K562 (cell line): ENCODE data around the gene ARHGAP15. TPM values are rescaled to one million over a fixed set of nuclear protein-coding genes. Genes with fewer than 3 reads are reported as not detected.

ENCODE experiments used
- ATAC-seq: fragments of 200-7000 bp; cut with Tn5 transposase; 3 replicates; pipeline ENCODE4 v1.9.1; 2020; ENCODE audit warnings: moderate library complexity
- BruUV-seq: library from RNA; stranded (reverse); fragments of 400-500 nt; replicated peaks from 2 replicates; lab custom pipeline; 2021; lab: Mats Ljungman, UMichigan
- CTCF ChIA-PET: fragments of 300-600 bp; formaldehyde crosslinking; extraction: SDS; loops from one replicate; lab custom pipeline; 2021; ENCODE audit warnings: low intra/inter-chr PET ratio; lab: Yijun Ruan, JAX
- POLR2A ChIA-PET: fragments of 300-600, 350-650 bp; sonication (Branson Sonifier 250); formaldehyde crosslinking; extraction: SDS; loops from one replicate; lab custom pipeline; 2021; ENCODE audit warnings: antibody characterized with exemption, inconsistent platforms; lab: Yijun Ruan, JAX
- DNase-seq, 4 experiments: peaks; one replicate each; pipeline versions ENCODE4 v3.0.0 to v3.0.0-alpha.2; 2011 to 2018; ENCODE audit warnings: low spot score in 3 of 4, mixed read lengths in 3 of 4; ENCODE audit errors: extremely low read depth in 1 of 4
- FAIRE-seq: peaks from 2 replicates; lab custom pipeline; 2011; peaks lifted over from hg19 to GRCh38; lab: Jason Lieb, UNC
- H2AFZ ChIP-seq: 2 replicates; pipeline ENCODE4 v1.6.0; 2011; ENCODE audit warnings: low read depth, low read length, control low read depth, inconsistent platforms
- H3K27ac ChIP-seq: fragments of 200-600 bp; 3 replicates; pipeline ENCODE4 v1.8.0; 2011; ENCODE audit warnings: low read depth, mild to moderate bottlenecking, control low read depth, inconsistent platforms, low read length, moderate library complexity, mixed read lengths; ENCODE audit errors: extremely low read depth
- H3K27me3 ChIP-seq, 2 experiments: fragments of 300-600 bp in 1 of 2; 2 replicates in 1 of 2; 3 replicates in 1 of 2; pipeline versions ENCODE4 v1.6.0 to v1.8.0; 2011; ENCODE audit warnings: inconsistent platforms in 2 of 2, low read length in 2 of 2, mild to moderate bottlenecking in 1 of 2, mixed read lengths in 1 of 2, moderate library complexity in 1 of 2; ENCODE audit not compliant: control insufficient read depth in 2 of 2, insufficient read depth in 2 of 2
- H3K36me3 ChIP-seq: fragments of 300-600 bp; 3 replicates; pipeline ENCODE4 v1.8.0; 2011; ENCODE audit warnings: mild to moderate bottlenecking, low read length, inconsistent platforms; ENCODE audit not compliant: control insufficient read depth, insufficient read depth
- H3K4me1 ChIP-seq, 2 experiments: fragments of 200-600 bp in 1 of 2; replicated peaks in 1 of 2; 2 replicates in 1 of 2; 3 replicates in 1 of 2; pipeline versions ENCODE4 v1.5.1 to v1.8.0; 2011; ENCODE audit warnings: inconsistent platforms in 2 of 2, low read length in 2 of 2, mild to moderate bottlenecking in 1 of 2, mixed read lengths in 1 of 2, moderate library complexity in 1 of 2; ENCODE audit not compliant: control insufficient read depth in 2 of 2, insufficient read depth in 2 of 2
- H3K4me2 ChIP-seq: 2 replicates; pipeline ENCODE4 v1.6.1; 2011; ENCODE audit warnings: low read length, control low read depth, inconsistent platforms, mixed read lengths; ENCODE audit not compliant: insufficient read depth
- H3K4me3 ChIP-seq: fragments of 200-600 bp; sonication (generic), shearing (Covaris generic); 2 replicates; pipeline ENCODE4 v1.5.1; 2016; ENCODE audit warnings: control low read depth, inconsistent platforms
- H3K79me2 ChIP-seq: fragments of 200-600 bp; 3 replicates; pipeline ENCODE4 v1.8.0; 2011; ENCODE audit warnings: low read length, inconsistent platforms; ENCODE audit not compliant: control insufficient read depth, insufficient read depth
- H3K9ac ChIP-seq, 2 experiments: 2 replicates each; pipeline versions ENCODE4 v1.6.0 to v1.6.1; 2011; ENCODE audit warnings: low read depth in 2 of 2, low read length in 2 of 2, control low read depth in 1 of 2, inconsistent platforms in 1 of 2, mild to moderate bottlenecking in 1 of 2, mixed read lengths in 1 of 2; ENCODE audit not compliant: insufficient read depth in 1 of 2
- H3K9me1 ChIP-seq: one replicate; pipeline ENCODE4 v1.6.0; 2011; ENCODE audit warnings: inconsistent platforms, mild to moderate bottlenecking, low read length, moderate library complexity; ENCODE audit not compliant: control insufficient read depth, insufficient read depth
- H3K9me3 ChIP-seq: replicated peaks from 2 replicates; pipeline ENCODE4 v1.5.1; 2011; ENCODE audit warnings: low read depth, low read length, inconsistent platforms; ENCODE audit not compliant: control insufficient read depth, insufficient read depth
- H4K20me1 ChIP-seq: replicated peaks from 2 replicates; pipeline ENCODE4 v1.6.1; 2011; ENCODE audit warnings: low read length, inconsistent platforms, mixed read lengths; ENCODE audit not compliant: control insufficient read depth, insufficient read depth
- BCL6 ChIP-seq: fragments of 250-450 bp; sonication (Bioruptor Pico); IDR thresholded peaks from 2 replicates; pipeline ENCODE4 v1.4.0; 2020
- CBX3 ChIP-seq, 2 experiments: IDR thresholded peaks; 1 replicate in 1 of 2; 2 replicates in 1 of 2; pipeline ENCODE4 v1.6.1; 2012; ENCODE audit warnings: inconsistent platforms in 2 of 2, low read length in 2 of 2, borderline replicate concordance in 1 of 2, control low read depth in 1 of 2
- EWSR1 ChIP-seq: fragments of 450-650 bp; IDR thresholded peaks from 2 replicates; pipeline ENCODE4 v1.6.1; 2018; ENCODE audit warnings: borderline replicate concordance, mild to moderate bottlenecking, low read depth, moderate library complexity; ENCODE audit not compliant: partially characterized antibody
- MEF2A ChIP-seq: IDR thresholded peaks from 2 replicates; pipeline ENCODE4 v1.6.1; 2011; ENCODE audit warnings: low read depth, mild to moderate bottlenecking, low read length, moderate library complexity; ENCODE audit not compliant: control insufficient read depth
- NFRKB ChIP-seq: fragments of 450-650 bp; IDR thresholded peaks from 2 replicates; pipeline ENCODE4 v1.6.1; 2016; ENCODE audit warnings: low read depth
- TOE1 ChIP-seq, 2 experiments: fragments of 450-650 bp in 1 of 2; sonication (generic) in 1 of 2; formaldehyde crosslinking in 1 of 2; IDR thresholded peaks; 2 replicates each; pipeline versions ENCODE4 v1.7.1 to v1.8.0; 2016 to 2022; ENCODE audit warnings: borderline replicate concordance in 2 of 2, mild to moderate bottlenecking in 2 of 2, antibody characterized with exemption in 1 of 2, inconsistent platforms in 1 of 2, low read depth in 1 of 2, missing genetic modification reagents in 1 of 2, moderate library complexity in 1 of 2
- ZNF24 ChIP-seq: fragments of 450-650 bp; IDR thresholded peaks from 2 replicates; pipeline ENCODE4 v1.6.1; 2016
- ZNF311 ChIP-seq: fragments of 250-450 bp; sonication (Bioruptor Pico); IDR thresholded peaks from 2 replicates; pipeline ENCODE4 v1.4.0; 2020; ENCODE audit warnings: mild to moderate bottlenecking, moderate library complexity
- ZNF347 ChIP-seq: fragments of 450-650 bp; formaldehyde crosslinking; IDR thresholded peaks from 2 replicates; pipeline ENCODE4 v1.4.0; 2020; ENCODE audit warnings: low read depth, mild to moderate bottlenecking, moderate library complexity
- WGBS: fragments of 100-300 bp; shearing (Covaris generic); methylation state at CpG from one replicate; pipeline ENCODE4 v1.1.6; 2016; ENCODE audit warnings: low coverage, mixed read lengths; ENCODE audit not compliant: insufficient coverage; ENCODE audit errors: missing lambda C conversion rate; 5-methylcytosine and 5-hydroxymethylcytosine counted together
- in situ Hi-C: fragments of 300-500 bp; cut with MboI; formaldehyde crosslinking; loops from 4 replicates; pipeline ENCODE4 v1.15.0; 2018; ENCODE audit warnings: inconsistent platforms, mixed read lengths
- intact Hi-C: fragments of 100-400 bp; cut with micrococcal nuclease; formaldehyde crosslinking; loops from 2 replicates; pipeline ENCODE4 v1.14.2; 2022
- polyA plus RNA-seq, 8 experiments: library from polyadenylated mRNA; depleted of rRNA in 4 of 8; stranded (reverse) in 5 of 8; unstranded in 3 of 8; fragments of >200 nt; fragmentation: Nextera tagmentation in 2 of 8; fragmentation: Illumina TruSeq in 1 of 8; extraction: Ambion mirVana in 2 of 8; extraction: Trizol in 1 of 8; gene quantifications; 2 replicates each; pipeline versions ENCODE4 v1.2.1 to v1.2.3, GENCODE V29; 2011 to 2014; ENCODE audit warnings: inconsistent platforms in 1 of 8, missing spikeins in 1 of 8
- total RNA-seq, 7 experiments: library from RNA; depleted of rRNA in 6 of 7; stranded (reverse); fragments of >200 nt in 6 of 7; fragmentation: Illumina TruSeq in 2 of 7; extraction: Trizol in 2 of 7; gene quantifications; 2 replicates each; pipeline versions ENCODE4 v1.2.1 to v1.2.3, GENCODE V29; 2011 to 2021; ENCODE audit warnings: low replicate concordance in 1 of 7
- TF ChIP-seq, protein P1 (sequence below): IDR thresholded peaks from 3 replicates; pipeline ENCODE4 v1.6.1; 2011; ENCODE audit warnings: borderline replicate concordance, mild to moderate bottlenecking, moderate library complexity; ENCODE audit not compliant: insufficient read length; ENCODE audit errors: extremely low read depth
- TF ChIP-seq, protein P2 (sequence below), 2 experiments: fragments of 450-650 bp; conservative IDR thresholded peaks; 2 replicates each; pipeline ENCODE4 v1.6.1; 2017; ENCODE audit warnings: mild to moderate bottlenecking in 2 of 2, moderate library complexity in 2 of 2
- TF ChIP-seq, protein P3 (sequence below): sonication (generic); formaldehyde crosslinking; IDR thresholded peaks from 2 replicates; pipeline ENCODE4 v1.8.1; 2023; ENCODE audit warnings: missing genetic modification reagents, mild to moderate bottlenecking, borderline replicate concordance

ARHGAP15 gene
- total and polyA plus RNA-seq, 9 of the 15 experiments (the other 6 are each of a cell fraction or from before 2014, with no cell fraction given): 1.5 to 17.9 (median 7.9) TPM

DNA sequence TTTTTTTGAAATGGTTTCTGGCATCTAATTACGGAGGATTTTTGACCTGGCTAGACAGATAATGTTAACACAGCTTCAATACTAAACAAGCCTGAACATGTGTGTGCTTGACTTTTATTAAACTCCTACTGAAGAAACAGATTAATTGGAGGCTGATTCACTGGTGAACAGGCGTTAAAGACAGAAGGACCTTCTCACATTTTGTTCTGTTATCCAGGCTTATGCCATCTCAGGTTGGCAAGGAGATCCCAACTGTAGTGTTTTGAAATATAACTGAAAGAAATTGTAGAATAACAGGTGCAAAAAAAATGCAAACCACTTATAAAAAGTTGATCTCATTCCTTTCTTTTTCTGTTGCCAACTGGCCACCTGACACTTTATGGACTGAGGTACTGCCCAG is 269.6 kb downstream of the ARHGAP15 start:
- Histone ChIP-seq H3K36me3 (no peaks in the 10 kb centered on the region), H3K4me2 (no peak overlapping the region), H2AFZ (no peak overlapping the region), H3K9ac (no peak overlapping the region), H3K27ac (no peak overlapping the region), H3K9me3 (no peaks in the 10 kb centered on the region), H3K27me3 (no peaks in the 10 kb centered on the region), H3K9me1 (no peaks in the 10 kb centered on the region), H3K4me3 (no peak overlapping the region), H3K79me2 (no peaks in the 10 kb centered on the region), H4K20me1 (no peaks in the 10 kb centered on the region), H3K4me1 (no peaks in the 10 kb centered on the region)
- in situ Hi-C loops (no loop called here), intact Hi-C loops (no loop called here)
- WGBS: 8% methylated on average over 2 of the region's 2 CpGs
- DNase-seq (no peak), ATAC-seq (no peak), FAIRE-seq (no peak)
- ChIA-PET POLR2A (interaction anchor here (0.5 kb wide), 1 partner anchor 793 kb away, joined by 3 read pairs; no protein-coding TSS in a partner anchor), CTCF (no interaction called here)
- no TSS peak for BruUV-seq
- TF ChIP-seq ZNF347 (no peak), CBX3 (IDR thresholded peaks at IDR 0.05; ENCODE audit: borderline replicate concordance in 1 of 2, low read length in 2 of 2) (no peak), ZNF311 (no peak), EWSR1 (no peak), ZNF24 (no peak), NFRKB (no peak), BCL6 (CRISPR knock-in tag) (no peak), MEF2A (no peak), TOE1 (IDR thresholded peaks at IDR 0.05; ENCODE audit: borderline replicate concordance) (no peak), TOE1 (CRISPR knock-in tag; IDR thresholded peaks at IDR 0.05; ENCODE audit: borderline replicate concordance, low read depth) (no peak)
- TF ChIP-seq, protein P1, sequence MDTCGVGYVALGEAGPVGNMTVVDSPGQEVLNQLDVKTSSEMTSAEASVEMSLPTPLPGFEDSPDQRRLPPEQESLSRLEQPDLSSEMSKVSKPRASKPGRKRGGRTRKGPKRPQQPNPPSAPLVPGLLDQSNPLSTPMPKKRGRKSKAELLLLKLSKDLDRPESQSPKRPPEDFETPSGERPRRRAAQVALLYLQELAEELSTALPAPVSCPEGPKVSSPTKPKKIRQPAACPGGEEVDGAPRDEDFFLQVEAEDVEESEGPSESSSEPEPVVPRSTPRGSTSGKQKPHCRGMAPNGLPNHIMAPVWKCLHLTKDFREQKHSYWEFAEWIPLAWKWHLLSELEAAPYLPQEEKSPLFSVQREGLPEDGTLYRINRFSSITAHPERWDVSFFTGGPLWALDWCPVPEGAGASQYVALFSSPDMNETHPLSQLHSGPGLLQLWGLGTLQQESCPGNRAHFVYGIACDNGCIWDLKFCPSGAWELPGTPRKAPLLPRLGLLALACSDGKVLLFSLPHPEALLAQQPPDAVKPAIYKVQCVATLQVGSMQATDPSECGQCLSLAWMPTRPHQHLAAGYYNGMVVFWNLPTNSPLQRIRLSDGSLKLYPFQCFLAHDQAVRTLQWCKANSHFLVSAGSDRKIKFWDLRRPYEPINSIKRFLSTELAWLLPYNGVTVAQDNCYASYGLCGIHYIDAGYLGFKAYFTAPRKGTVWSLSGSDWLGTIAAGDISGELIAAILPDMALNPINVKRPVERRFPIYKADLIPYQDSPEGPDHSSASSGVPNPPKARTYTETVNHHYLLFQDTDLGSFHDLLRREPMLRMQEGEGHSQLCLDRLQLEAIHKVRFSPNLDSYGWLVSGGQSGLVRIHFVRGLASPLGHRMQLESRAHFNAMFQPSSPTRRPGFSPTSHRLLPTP: no peak
- TF ChIP-seq, protein P2, sequence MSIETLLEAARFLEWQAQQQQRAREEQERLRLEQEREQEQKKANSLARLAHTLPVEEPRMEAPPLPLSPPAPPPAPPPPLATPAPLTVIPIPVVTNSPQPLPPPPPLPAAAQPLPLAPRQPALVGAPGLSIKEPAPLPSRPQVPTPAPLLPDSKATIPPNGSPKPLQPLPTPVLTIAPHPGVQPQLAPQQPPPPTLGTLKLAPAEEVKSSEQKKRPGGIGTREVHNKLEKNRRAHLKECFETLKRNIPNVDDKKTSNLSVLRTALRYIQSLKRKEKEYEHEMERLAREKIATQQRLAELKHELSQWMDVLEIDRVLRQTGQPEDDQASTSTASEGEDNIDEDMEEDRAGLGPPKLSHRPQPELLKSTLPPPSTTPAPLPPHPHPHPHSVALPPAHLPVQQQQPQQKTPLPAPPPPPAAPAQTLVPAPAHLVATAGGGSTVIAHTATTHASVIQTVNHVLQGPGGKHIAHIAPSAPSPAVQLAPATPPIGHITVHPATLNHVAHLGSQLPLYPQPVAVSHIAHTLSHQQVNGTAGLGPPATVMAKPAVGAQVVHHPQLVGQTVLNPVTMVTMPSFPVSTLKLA (conservative IDR thresholded peaks at IDR 0.05): no peak
- TF ChIP-seq, protein P3, sequence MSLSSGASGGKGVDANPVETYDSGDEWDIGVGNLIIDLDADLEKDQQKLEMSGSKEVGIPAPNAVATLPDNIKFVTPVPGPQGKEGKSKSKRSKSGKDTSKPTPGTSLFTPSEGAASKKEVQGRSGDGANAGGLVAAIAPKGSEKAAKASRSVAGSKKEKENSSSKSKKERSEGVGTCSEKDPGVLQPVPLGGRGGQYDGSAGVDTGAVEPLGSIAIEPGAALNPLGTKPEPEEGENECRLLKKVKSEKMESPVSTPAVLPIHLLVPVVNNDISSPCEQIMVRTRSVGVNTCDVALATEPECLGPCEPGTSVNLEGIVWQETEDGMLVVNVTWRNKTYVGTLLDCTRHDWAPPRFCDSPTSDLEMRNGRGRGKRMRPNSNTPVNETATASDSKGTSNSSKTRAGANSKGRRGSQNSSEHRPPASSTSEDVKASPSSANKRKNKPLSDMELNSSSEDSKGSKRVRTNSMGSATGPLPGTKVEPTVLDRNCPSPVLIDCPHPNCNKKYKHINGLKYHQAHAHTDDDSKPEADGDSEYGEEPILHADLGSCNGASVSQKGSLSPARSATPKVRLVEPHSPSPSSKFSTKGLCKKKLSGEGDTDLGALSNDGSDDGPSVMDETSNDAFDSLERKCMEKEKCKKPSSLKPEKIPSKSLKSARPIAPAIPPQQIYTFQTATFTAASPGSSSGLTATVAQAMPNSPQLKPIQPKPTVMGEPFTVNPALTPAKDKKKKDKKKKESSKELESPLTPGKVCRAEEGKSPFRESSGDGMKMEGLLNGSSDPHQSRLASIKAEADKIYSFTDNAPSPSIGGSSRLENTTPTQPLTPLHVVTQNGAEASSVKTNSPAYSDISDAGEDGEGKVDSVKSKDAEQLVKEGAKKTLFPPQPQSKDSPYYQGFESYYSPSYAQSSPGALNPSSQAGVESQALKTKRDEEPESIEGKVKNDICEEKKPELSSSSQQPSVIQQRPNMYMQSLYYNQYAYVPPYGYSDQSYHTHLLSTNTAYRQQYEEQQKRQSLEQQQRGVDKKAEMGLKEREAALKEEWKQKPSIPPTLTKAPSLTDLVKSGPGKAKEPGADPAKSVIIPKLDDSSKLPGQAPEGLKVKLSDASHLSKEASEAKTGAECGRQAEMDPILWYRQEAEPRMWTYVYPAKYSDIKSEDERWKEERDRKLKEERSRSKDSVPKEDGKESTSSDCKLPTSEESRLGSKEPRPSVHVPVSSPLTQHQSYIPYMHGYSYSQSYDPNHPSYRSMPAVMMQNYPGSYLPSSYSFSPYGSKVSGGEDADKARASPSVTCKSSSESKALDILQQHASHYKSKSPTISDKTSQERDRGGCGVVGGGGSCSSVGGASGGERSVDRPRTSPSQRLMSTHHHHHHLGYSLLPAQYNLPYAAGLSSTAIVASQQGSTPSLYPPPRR (CRISPR knock-in tag): no peak
